Endodermal cell (in vitro differentiated cells): ENCODE results near the gene ACAD8. TPM values are rescaled to one million over a fixed set of nuclear protein-coding genes. Genes with fewer than 3 reads are reported as not detected.
A peak's percentile ranks its signal among the peaks of the same experiment; 100 is the strongest.
"Not testable (repeated sequence)": the region's sequence is repeated elsewhere in the genome, so short reads cannot be mapped to it uniquely, and the experiment has no call there.

ENCODE experiments used
- DNase-seq: peaks from one replicate; pipeline ENCODE4 v3.0.0-alpha.2; 2017
- H3K27ac ChIP-seq: 2 replicates; pipeline ENCODE4 v1.5.1; 2013; ENCODE audit warnings: mild to moderate bottlenecking, low read depth, low read length, moderate library complexity
- H3K27me3 ChIP-seq: 2 replicates; pipeline ENCODE4 v1.6.1; 2013; ENCODE audit warnings: mild to moderate bottlenecking, low read length, moderate library complexity; ENCODE audit not compliant: insufficient read depth, control insufficient read depth, poor library complexity, severe bottlenecking
- H3K36me3 ChIP-seq: 2 replicates; pipeline ENCODE4 v1.7.0; 2013; ENCODE audit warnings: mild to moderate bottlenecking, low read length, moderate library complexity; ENCODE audit not compliant: control insufficient read depth, insufficient read depth
- H3K4me1 ChIP-seq: one replicate; pipeline ENCODE4 v1.7.0; 2013; ENCODE audit warnings: low read length; ENCODE audit not compliant: control insufficient read depth, insufficient read depth
- H3K4me3 ChIP-seq: 2 replicates; pipeline ENCODE4 v1.5.1; 2013; ENCODE audit warnings: mild to moderate bottlenecking, low read length, moderate library complexity
- H3K9ac ChIP-seq: 2 replicates; pipeline ENCODE4 v1.6.1; 2013; ENCODE audit warnings: mild to moderate bottlenecking, low read length, moderate library complexity; ENCODE audit not compliant: poor library complexity, severe bottlenecking; ENCODE audit errors: extremely low read depth
- H3K9me3 ChIP-seq: 2 replicates; pipeline ENCODE4 v1.6.1; 2013; ENCODE audit warnings: mild to moderate bottlenecking, low read length, moderate library complexity; ENCODE audit not compliant: control insufficient read depth
- H3K27ac Mint-ChIP-seq: 2 replicates; pipeline ENCODE4 v1.8.0; 2020; ENCODE audit warnings: mixed read lengths
- H3K27me3 Mint-ChIP-seq: 2 replicates; pipeline ENCODE4 v1.8.0; 2021; ENCODE audit warnings: mild to moderate bottlenecking, mixed read lengths; ENCODE audit not compliant: insufficient read depth
- H3K36me3 Mint-ChIP-seq: 2 replicates; pipeline ENCODE4 v1.8.0; 2020; ENCODE audit warnings: low read depth, mixed read lengths
- H3K4me1 Mint-ChIP-seq: 2 replicates; pipeline ENCODE4 v1.8.0; 2020; ENCODE audit warnings: mixed read lengths
- H3K4me3 Mint-ChIP-seq: 2 replicates; pipeline ENCODE4 v1.8.0; 2020; ENCODE audit warnings: mild to moderate bottlenecking, moderate library complexity, mixed read lengths
- H3K9me3 Mint-ChIP-seq: 2 replicates; pipeline ENCODE4 v1.8.0; 2020; ENCODE audit warnings: mild to moderate bottlenecking, mixed read lengths
- CTCF ChIP-seq: fragments of 200-600 bp; sonication (generic); conservative IDR thresholded peaks from 2 replicates; pipeline ENCODE4 v1.5.0; 2021; ENCODE audit warnings: antibody characterized with exemption, mild to moderate bottlenecking
- whole genome bisulfite sequencing, 2 experiments: methylation state at CpG; one replicate each; pipeline versions ENCODE4 v1.1.5 to v1.1.7; 2013; ENCODE audit warnings: missing lambda C conversion rate in 2 of 2, mixed read lengths in 1 of 2; ENCODE audit not compliant: insufficient coverage in 1 of 2, insufficient read length in 1 of 2; 5-methylcytosine and 5-hydroxymethylcytosine counted together
- total RNA-seq, 2 donors: library from RNA; stranded (reverse); fragmentation: NEBNext Ultra II Directional in 1 of 2; extraction: Animal tissue kit (Norgen Biotek cat#: 25700) in 1 of 2; gene quantifications; 2 replicates in 1 of 2; 3 replicates in 1 of 2; pipeline ENCODE4 v1.2.1, GENCODE V29; 2021

Gene ACAD8
- total RNA-seq, 2 donors from 2014 or later = 35.3 to 37.2 TPM

DNA sequence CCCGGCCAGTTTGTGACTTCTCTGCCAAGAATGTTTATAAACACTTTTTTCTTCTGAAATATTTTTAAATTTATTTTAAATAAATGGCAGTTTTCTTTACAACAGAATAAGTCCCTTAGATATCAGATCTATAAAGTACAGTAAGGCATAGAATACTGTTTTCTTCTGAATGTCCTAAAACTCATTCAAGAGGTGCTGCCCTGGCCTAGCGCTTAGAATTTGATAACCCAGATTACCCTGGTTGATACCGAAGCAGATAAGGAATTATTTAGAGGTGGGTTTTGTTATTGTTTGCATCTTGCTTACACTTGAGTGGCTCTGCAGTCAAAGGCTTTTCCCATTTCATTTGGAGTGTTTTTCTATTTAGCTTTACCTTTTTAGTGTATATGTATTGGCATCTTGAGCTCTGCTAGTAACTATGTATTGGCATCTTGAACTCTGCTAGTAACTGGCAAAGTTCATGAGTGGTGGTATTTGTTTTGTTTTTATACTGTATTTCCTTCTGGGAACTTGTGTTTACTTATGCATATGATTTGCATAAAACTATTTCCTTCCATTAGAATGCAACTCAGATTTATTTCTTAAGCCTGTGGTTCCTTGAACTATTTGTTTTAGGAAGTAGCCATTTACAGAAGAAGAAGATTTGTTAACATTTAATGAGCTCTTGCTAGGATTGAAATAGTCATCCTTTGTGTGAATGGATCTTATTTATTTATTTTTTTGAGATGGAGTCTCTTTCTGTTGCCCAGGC lies 1.2 kb downstream of the ACAD8 start:
- H3K4me1 Mint-ChIP-seq = peaks cover 20% of the 10 kb centered on the region

GRCh38 chr11:134255184-134255561 lies 1.8 kb downstream of the ACAD8 start:
- peaks cover 28% of the 10 kb centered on the region for H3K36me3 ChIP-seq
- not testable (repeated sequence) for H3K27me3 ChIP-seq, H3K27me3 Mint-ChIP-seq, DNase-seq, H3K9ac ChIP-seq, H3K9me3 ChIP-seq, H3K4me3 Mint-ChIP-seq, H3K4me3 ChIP-seq, H3K9me3 Mint-ChIP-seq, H3K4me1 ChIP-seq, H3K27ac Mint-ChIP-seq, H3K27ac ChIP-seq
- Mint-ChIP-seq H3K36me3 (peaks cover 33% of the 10 kb centered on the region), H3K4me1 (peaks cover 20% of the 10 kb centered on the region)
- WGBS, 2 experiments = 97 to 98% methylated on average over 4 to 5 of the region's 5 CpGs

More for the DNA sequence above, 1.2 kb downstream of the ACAD8 start:
- Histone ChIP-seq H3K27me3 (no peaks in the 10 kb centered on the region), H3K9me3 (no peaks in the 10 kb centered on the region), H3K36me3 (peaks cover 28% of the 10 kb centered on the region), H3K9ac (no peak overlapping the region), H3K4me1 (no peaks in the 10 kb centered on the region), H3K27ac (no peak overlapping the region), H3K4me3 (peak overlapping the region; percentile 99)
- H3K27me3 Mint-ChIP-seq = no peaks in the 10 kb centered on the region
- no peak for DNase-seq
- peaks cover 34% of the 10 kb centered on the region for H3K36me3 Mint-ChIP-seq
- 82% methylated on average over 3 of the region's 3 CpGs; no CpG with 5 or more reads in 1 of the 2 experiments for WGBS, 2 experiments
- TF ChIP-seq CTCF = no peak
- H3K4me3 Mint-ChIP-seq = peak overlapping the region; percentile 79
- no peaks in the 10 kb centered on the region for H3K9me3 Mint-ChIP-seq
- H3K27ac Mint-ChIP-seq = no peak overlapping the region

DNA sequence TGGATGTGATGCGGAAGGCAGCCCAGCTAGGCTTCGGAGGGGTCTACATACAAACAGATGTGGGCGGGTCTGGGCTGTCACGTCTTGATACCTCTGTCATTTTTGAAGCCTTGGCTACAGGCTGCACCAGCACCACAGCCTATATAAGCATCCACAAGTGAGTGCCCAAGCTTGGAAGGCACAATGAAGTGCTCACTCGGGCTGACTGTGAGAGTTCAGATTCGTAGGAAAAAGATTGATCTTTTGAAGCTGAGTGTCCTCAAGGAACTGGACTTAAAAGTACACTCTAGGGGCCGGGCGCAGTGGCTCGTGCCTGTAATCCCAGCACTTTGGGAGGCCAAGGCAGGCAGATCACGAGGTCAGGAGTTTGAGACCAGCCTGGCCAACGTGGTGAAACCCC lies 3.7 kb downstream of the ACAD8 start:
- Histone ChIP-seq H3K27me3 (no peaks in the 10 kb centered on the region), H3K9me3 (no peaks in the 10 kb centered on the region), H3K36me3 (peaks cover 35% of the 10 kb centered on the region), H3K9ac (no peak overlapping the region), H3K4me1 (no peaks in the 10 kb centered on the region), H3K4me3 (no peak overlapping the region), H3K27ac (no peak overlapping the region)
- no peak for DNase-seq
- WGBS, 2 experiments = 94 to 95% methylated on average over 11 of the region's 11 CpGs
- Mint-ChIP-seq H3K4me3 (no peak overlapping the region), H3K4me1 (peaks cover 14% of the 10 kb centered on the region), H3K27ac (no peak overlapping the region), H3K36me3 (peaks cover 41% of the 10 kb centered on the region), H3K27me3 (no peaks in the 10 kb centered on the region), H3K9me3 (no peaks in the 10 kb centered on the region)
- no peak for TF ChIP-seq CTCF
